Occipital lobe (tissue), 2 donors: ENCODE measurements around the gene GADD45A. TPM values are rescaled to one million over a fixed set of nuclear protein-coding genes. Genes with fewer than 3 reads are reported as not detected.

ENCODE experiments used
- small RNA-seq: library from RNA; depleted of rRNA; stranded (forward); fragments of <200 nt; gene quantifications from one replicate; pipeline ENCODE3, GENCODE V24; 2014
- total RNA-seq: library from RNA; depleted of rRNA; stranded (reverse); fragments of >200 nt; gene quantifications from one replicate; pipeline ENCODE4 v1.2.3, GENCODE V29; 2014

Gene GADD45A
- total RNA-seq, 1 donor from 2014 or later: 9.0 TPM

Small RNA genes within 50 kb of the gene (small RNA-seq; reads per million reads assigned to genes)
- not detected for gene RN7SL392P

Other genes with a start within 250 kb of the GADD45A start
- gene GNG12, start 148.3 kb downstream of the GADD45A start, total RNA-seq: 29.9 TPM